Trophoblast cell (in vitro differentiated cells and primary cell): ENCODE measurements around the gene SYCN.

Source experiments
- DNase-seq, 2 donors: peaks; one replicate each; pipeline ENCODE4 v3.0.0-alpha.2; 2016
- H2AFZ ChIP-seq: 2 replicates; pipeline ENCODE4 v1.6.1; 2013; ENCODE audit warnings: low read length, moderate library complexity, mild to moderate bottlenecking; ENCODE audit not compliant: insufficient read depth, poor library complexity
- H2AK5ac ChIP-seq: 2 replicates; pipeline ENCODE4 v1.6.1; 2013; ENCODE audit warnings: mild to moderate bottlenecking, low read length
- H2BK120ac ChIP-seq: 2 replicates; pipeline ENCODE4 v1.6.1; 2013; ENCODE audit warnings: low read length, mild to moderate bottlenecking, moderate library complexity; ENCODE audit not compliant: insufficient read depth, poor library complexity
- H2BK12ac ChIP-seq: 2 replicates; pipeline ENCODE4 v1.6.1; 2013; ENCODE audit warnings: mild to moderate bottlenecking, low read length, moderate library complexity
- H2BK5ac ChIP-seq: 2 replicates; pipeline ENCODE4 v1.6.1; 2013; ENCODE audit warnings: low read length, low read depth, moderate library complexity, mild to moderate bottlenecking; ENCODE audit not compliant: poor library complexity
- H3K14ac ChIP-seq: 2 replicates; pipeline ENCODE4 v1.6.1; 2013; ENCODE audit warnings: mild to moderate bottlenecking, low read length
- H3K18ac ChIP-seq: 2 replicates; pipeline ENCODE4 v1.6.1; 2013; ENCODE audit warnings: mild to moderate bottlenecking, low read length
- H3K23ac ChIP-seq: 2 replicates; pipeline ENCODE4 v1.6.1; 2013; ENCODE audit warnings: low read length
- H3K27ac ChIP-seq: 2 replicates; pipeline ENCODE4 v1.5.1; 2013; ENCODE audit warnings: low read depth, mild to moderate bottlenecking, inconsistent platforms, low read length, moderate library complexity
- H3K27me3 ChIP-seq: 2 replicates; pipeline ENCODE4 v1.6.1; 2013; ENCODE audit warnings: inconsistent platforms, mild to moderate bottlenecking, low read length, moderate library complexity; ENCODE audit not compliant: insufficient read depth
- H3K36me3 ChIP-seq, 2 experiments: 1 replicate in 1 of 2; 2 replicates in 1 of 2; pipeline ENCODE4 v1.6.1; 2013; ENCODE audit warnings: low read length in 2 of 2, mild to moderate bottlenecking in 2 of 2, moderate library complexity in 1 of 2; ENCODE audit not compliant: insufficient read depth in 2 of 2, control insufficient read depth in 1 of 2
- H3K4ac ChIP-seq: 2 replicates; pipeline ENCODE4 v1.6.1; 2013; ENCODE audit warnings: low read depth, mild to moderate bottlenecking, low read length, moderate library complexity
- H3K4me1 ChIP-seq, 2 experiments: 1 replicate in 1 of 2; 2 replicates in 1 of 2; pipeline ENCODE4 v1.6.1; 2013; ENCODE audit warnings: low read length in 2 of 2, mild to moderate bottlenecking in 2 of 2, moderate library complexity in 1 of 2; ENCODE audit not compliant: insufficient read depth in 2 of 2, control insufficient read depth in 1 of 2
- H3K4me2 ChIP-seq: 2 replicates; pipeline ENCODE4 v1.6.1; 2013; ENCODE audit warnings: inconsistent platforms, mild to moderate bottlenecking, low read length, moderate library complexity
- H3K4me3 ChIP-seq: 2 replicates; pipeline ENCODE4 v1.5.1; 2013; ENCODE audit warnings: mild to moderate bottlenecking, low read depth, low read length, inconsistent platforms
- H3K79me1 ChIP-seq: one replicate; pipeline ENCODE4 v1.6.1; 2013; ENCODE audit warnings: low read length
- H3K79me2 ChIP-seq: 2 replicates; pipeline ENCODE4 v1.6.1; 2013; ENCODE audit warnings: low read length, mild to moderate bottlenecking; ENCODE audit not compliant: control insufficient read depth, insufficient read depth, poor library complexity
- H3K9ac ChIP-seq: 2 replicates; pipeline ENCODE4 v1.6.1; 2013; ENCODE audit warnings: mild to moderate bottlenecking, low read length
- H3K9me3 ChIP-seq: 2 replicates; pipeline ENCODE4 v1.6.1; 2013; ENCODE audit warnings: low read depth, mild to moderate bottlenecking, control low read depth, inconsistent platforms, low read length; ENCODE audit not compliant: insufficient read depth
- H4K12ac ChIP-seq: 2 replicates; pipeline ENCODE4 v1.6.1; 2013; ENCODE audit warnings: low read depth, mild to moderate bottlenecking, low read length, moderate library complexity
- H4K8ac ChIP-seq: 2 replicates; pipeline ENCODE4 v1.6.1; 2013; ENCODE audit warnings: low read depth, mild to moderate bottlenecking, low read length, moderate library complexity
- H4K91ac ChIP-seq: one replicate; pipeline ENCODE4 v1.6.1; 2013; ENCODE audit warnings: low read depth, mild to moderate bottlenecking, low read length, moderate library complexity
- WGBS: extraction: QIAGEN DNeasy Blood & Tissue Kit; methylation state at CpG from one replicate; pipeline ENCODE4 v1.1.7; 2013; ENCODE audit warnings: missing lambda C conversion rate; ENCODE audit not compliant: insufficient read length, insufficient coverage; ENCODE audit errors: extremely low coverage; 5-methylcytosine and 5-hydroxymethylcytosine counted together

The SYCN gene

GRCh38 chr19:39158646-39159260 is 45.3 kb downstream of the SYCN start:
- no peak overlapping the region for H2BK5ac ChIP-seq
- peaks cover 22% of the 10 kb centered on the region for H3K79me1 ChIP-seq
- H3K23ac ChIP-seq, result no peak overlapping the region
- H3K36me3 ChIP-seq, result peaks cover 12 to 14% of the 10 kb centered on the region in 2 experiments
- no peak overlapping the region for H3K9ac ChIP-seq
- H4K8ac ChIP-seq, result no peak overlapping the region
- no peak overlapping the region for H2BK12ac ChIP-seq
- H2AK5ac ChIP-seq, result no peak overlapping the region
- peaks cover 50 to 66% of the 10 kb centered on the region in 2 experiments for H3K4me1 ChIP-seq
- peak overlapping the region; percentile 14 for H3K18ac ChIP-seq
- peak overlapping the region; percentile 22 for H3K4ac ChIP-seq
- DNase-seq, result no peak
- no peak overlapping the region for H3K27ac ChIP-seq
- H3K4me2 ChIP-seq, result no peak overlapping the region
- WGBS, result no CpG with 5 or more reads among the region's 12 CpGs
- H3K14ac ChIP-seq, result no peak overlapping the region
- no peak overlapping the region for H4K12ac ChIP-seq
- no peak overlapping the region for H2BK120ac ChIP-seq
- H3K27me3 ChIP-seq, result no peaks in the 10 kb centered on the region
- H4K91ac ChIP-seq, result no peak overlapping the region
- no peak overlapping the region for H3K4me3 ChIP-seq
- H2AFZ ChIP-seq, result no peak overlapping the region
- H3K9me3 ChIP-seq, result peaks cover 4% of the 10 kb centered on the region
- H3K79me2 ChIP-seq, result peaks cover 36% of the 10 kb centered on the region

- Histone ChIP-seq H2BK120ac (no peak overlapping the region), H3K4me2 (no peak overlapping the region), H3K79me1 (peaks cover 22% of the 10 kb centered on the region), H4K8ac (no peak overlapping the region), H3K4ac (peak overlapping the region; percentile 6), H2AK5ac (no peak overlapping the region), H3K4me3 (peak overlapping the region; percentile 25), H3K27me3 (no peaks in the 10 kb centered on the region), H4K12ac (no peak overlapping the region), H3K9me3 (peaks cover 4% of the 10 kb centered on the region), H3K23ac (no peak overlapping the region), H2BK12ac (no peak overlapping the region), H2BK5ac (no peak overlapping the region), H4K91ac (no peak overlapping the region), H3K36me3 (peaks cover 12 to 14% of the 10 kb centered on the region in 2 experiments), H2AFZ (no peak overlapping the region), H3K4me1 (peaks cover 52 to 64% of the 10 kb centered on the region in 2 experiments), H3K79me2 (peaks cover 37% of the 10 kb centered on the region), H3K9ac (no peak overlapping the region), H3K27ac (no peak overlapping the region), H3K14ac (no peak overlapping the region), H3K18ac (no peak overlapping the region)
- no peak for DNase-seq
- no CpG with 5 or more reads among the region's 15 CpGs for WGBS
These were observed 46.1 kb downstream of the SYCN start for GRCh38 chr19:39157997-39158389.

- Histone ChIP-seq H2BK120ac (no peak overlapping the region), H3K4me2 (no peak overlapping the region), H3K4me3 (peak overlapping the region; percentile 25), H3K79me2 (peaks cover 33% of the 10 kb centered on the region), H4K12ac (no peak overlapping the region), H4K8ac (no peak overlapping the region), H3K14ac (no peak overlapping the region), H2AFZ (no peak overlapping the region), H4K91ac (no peak overlapping the region), H2BK12ac (no peak overlapping the region), H3K23ac (no peak overlapping the region), H3K4me1 (peaks cover 48 to 62% of the 10 kb centered on the region in 2 experiments), H3K27me3 (no peaks in the 10 kb centered on the region), H3K79me1 (peaks cover 22% of the 10 kb centered on the region), H3K36me3 (peaks cover 12 to 14% of the 10 kb centered on the region in 2 experiments), H3K9ac (no peak overlapping the region), H3K27ac (no peak overlapping the region), H2BK5ac (no peak overlapping the region), H2AK5ac (no peak overlapping the region), H3K4ac (peak overlapping the region; percentile 63), H3K9me3 (peaks cover 2% of the 10 kb centered on the region), H3K18ac (no peak overlapping the region)
- no CpG with 5 or more reads among the region's 23 CpGs for WGBS
- DNase-seq, result no peak
These were observed 46.6 kb downstream of the SYCN start for GRCh38 chr19:39157275-39157996.

GRCh38 chr19:39156326-39157230 is 47.5 kb downstream of the SYCN start:
- H3K36me3 ChIP-seq, result peaks cover 12 to 14% of the 10 kb centered on the region in 2 experiments
- no peak for DNase-seq
- no peak overlapping the region for H3K27ac ChIP-seq
- H2BK120ac ChIP-seq, result peak overlapping the region; percentile 44
- H3K4me2 ChIP-seq, result no peak overlapping the region
- H2AK5ac ChIP-seq, result peak overlapping the region; percentile 59
- H3K23ac ChIP-seq, result no peak overlapping the region
- H2AFZ ChIP-seq, result no peak overlapping the region
- peak overlapping the region; percentile 32 for H3K14ac ChIP-seq
- H3K4me3 ChIP-seq, result no peak overlapping the region
- H4K12ac ChIP-seq, result no peak overlapping the region
- no peak overlapping the region for H2BK5ac ChIP-seq
- H2BK12ac ChIP-seq, result peak overlapping the region; percentile 35
- peak overlapping the region; percentile 66 for H3K18ac ChIP-seq
- H3K79me1 ChIP-seq, result peaks cover 22% of the 10 kb centered on the region
- no peaks in the 10 kb centered on the region for H3K27me3 ChIP-seq
- H3K4me1 ChIP-seq, result peaks cover 48 to 62% of the 10 kb centered on the region in 2 experiments
- H3K9ac ChIP-seq, result no peak overlapping the region
- WGBS, result no CpG with 5 or more reads among the region's 24 CpGs
- H4K8ac ChIP-seq, result peak overlapping the region; percentile 39
- H3K79me2 ChIP-seq, result peaks cover 33% of the 10 kb centered on the region
- peak overlapping the region; percentile 80 for H3K4ac ChIP-seq
- peaks cover 2% of the 10 kb centered on the region for H3K9me3 ChIP-seq
- peak overlapping the region; percentile 63 for H4K91ac ChIP-seq
